Measurements from ENCODE around the gene MS4A6E. TPM values are rescaled to one million over a fixed set of nuclear protein-coding genes. Genes with fewer than 3 reads are reported as not detected.

MS4A6E gene
- total RNA-seq, 1 donor from 2014 or later = not detected

- TF ChIP-seq CTCF (IDR thresholded peaks at IDR 0.05; ENCODE audit: unreplicated experiment) = no peak
- peaks cover 2% of the 10 kb centered on the region for H3K27me3 Mint-ChIP-seq
- H3K9me3 Mint-ChIP-seq (ENCODE audit: low read depth) = no peaks in the 10 kb centered on the region
- peaks cover 12% of the 10 kb centered on the region for H3K4me1 Mint-ChIP-seq (ENCODE audit: low read depth)
- H3K36me3 Mint-ChIP-seq (ENCODE audit: insufficient read depth) = no peaks in the 10 kb centered on the region
- H3K27ac Mint-ChIP-seq = no peak overlapping the region
- no peak for DNase-seq (ENCODE audit: low spot score, unreplicated experiment)
- H3K4me3 Mint-ChIP-seq (ENCODE audit: low read depth) = no peak overlapping the region
Measured at GRCh38 chr11:60375316-60375715, 48.3 kb downstream of the MS4A6E start.

GRCh38 chr11:60376601-60377000 is 49.5 kb downstream of the MS4A6E start:
- no peak for DNase-seq (ENCODE audit: low spot score, unreplicated experiment)
- Mint-ChIP-seq H3K4me3 (ENCODE audit: low read depth) (no peak overlapping the region), H3K36me3 (ENCODE audit: insufficient read depth) (no peaks in the 10 kb centered on the region), H3K27me3 (peaks cover 2% of the 10 kb centered on the region), H3K4me1 (ENCODE audit: low read depth) (peaks cover 2% of the 10 kb centered on the region), H3K27ac (no peak overlapping the region), H3K9me3 (ENCODE audit: low read depth) (no peaks in the 10 kb centered on the region)
- TF ChIP-seq CTCF (IDR thresholded peaks at IDR 0.05; ENCODE audit: unreplicated experiment) = no peak

- H3K4me1 Mint-ChIP-seq (ENCODE audit: low read depth) = no peaks in the 10 kb centered on the region
- H3K27ac Mint-ChIP-seq = no peak overlapping the region
- H3K36me3 Mint-ChIP-seq (ENCODE audit: insufficient read depth) = no peaks in the 10 kb centered on the region
- no peak for TF ChIP-seq CTCF (IDR thresholded peaks at IDR 0.05; ENCODE audit: unreplicated experiment)
- H3K27me3 Mint-ChIP-seq = peaks cover 2% of the 10 kb centered on the region
- H3K9me3 Mint-ChIP-seq (ENCODE audit: low read depth) = no peaks in the 10 kb centered on the region
- no peak overlapping the region for H3K4me3 Mint-ChIP-seq (ENCODE audit: low read depth)
- DNase-seq (ENCODE audit: low spot score, unreplicated experiment) = no peak
Measured at GRCh38 chr11:60377401-60378136, 50.5 kb downstream of the MS4A6E start.

- no peaks in the 10 kb centered on the region for H3K36me3 Mint-ChIP-seq (ENCODE audit: insufficient read depth)
- H3K4me1 Mint-ChIP-seq (ENCODE audit: low read depth) = no peaks in the 10 kb centered on the region
- DNase-seq (ENCODE audit: low spot score, unreplicated experiment) = no peak
- no peaks in the 10 kb centered on the region for H3K9me3 Mint-ChIP-seq (ENCODE audit: low read depth)
- no peak within 1 kb of the TSS for H3K4me3 Mint-ChIP-seq (ENCODE audit: low read depth)
- no peak for TF ChIP-seq CTCF (IDR thresholded peaks at IDR 0.05; ENCODE audit: unreplicated experiment)
- no peak within 1 kb of the TSS for H3K27ac Mint-ChIP-seq
- peaks cover 2% of the 10 kb centered on the region for H3K27me3 Mint-ChIP-seq
Measured at GRCh38 chr11:60378354-60378753, 51.3 kb downstream of the MS4A6E start, which contains the start of gene MS4A7. MS4A7 (plus strand) TSS chr11:60378532; CDS start chr11:60383142, 4,610 bp downstream.

- no peak overlapping the region for H3K4me3 Mint-ChIP-seq (ENCODE audit: low read depth)
- DNase-seq (ENCODE audit: low spot score, unreplicated experiment) = no peak
- H3K27ac Mint-ChIP-seq = no peak overlapping the region
- H3K36me3 Mint-ChIP-seq (ENCODE audit: insufficient read depth) = no peaks in the 10 kb centered on the region
- H3K27me3 Mint-ChIP-seq = no peaks in the 10 kb centered on the region
- no peaks in the 10 kb centered on the region for H3K4me1 Mint-ChIP-seq (ENCODE audit: low read depth)
- no peaks in the 10 kb centered on the region for H3K9me3 Mint-ChIP-seq (ENCODE audit: low read depth)
- no peak for TF ChIP-seq CTCF (IDR thresholded peaks at IDR 0.05; ENCODE audit: unreplicated experiment)
Measured at GRCh38 chr11:60389279-60389910, 62.3 kb downstream of the MS4A6E start.
